Cerebellar cortex (tissue), 1 donor: ENCODE data around the gene SARDH.
"Not testable (repeated sequence)": the region's sequence is repeated elsewhere in the genome, so short reads cannot be mapped to it uniquely, and the experiment has no call there.

Source experiments
- DNase-seq: peaks from one replicate; pipeline ENCODE4 v3.0.0-alpha.2; 2015; ENCODE audit warnings: low spot score

The SARDH gene

GRCh38 chr9:133760713-133761290 is 22.6 kb upstream of the SARDH start:
- DNase-seq = no peak

- DNase-seq = no peak
These were observed 21.8 kb upstream of the SARDH start for GRCh38 chr9:133759946-133760345.

- no peak for DNase-seq
These were observed 21.2 kb upstream of the SARDH start for GRCh38 chr9:133759146-133759900.

- DNase-seq = no peak
These were observed 20.1 kb upstream of the SARDH start for GRCh38 chr9:133758228-133758627.

GRCh38 chr9:133754688-133755227 is 16.6 kb upstream of the SARDH start:
- no peak for DNase-seq

- no peak for DNase-seq
These were observed 16.0 kb upstream of the SARDH start for GRCh38 chr9:133754187-133754586.

GRCh38 chr9:133752739-133753446 is 14.7 kb upstream of the SARDH start:
- no peak for DNase-seq

- no peak for DNase-seq
These were observed 13.0 kb upstream of the SARDH start for GRCh38 chr9:133750982-133751649.

- DNase-seq = no peak
These were observed 9.2 kb upstream of the SARDH start for GRCh38 chr9:133747309-133747708.

GRCh38 chr9:133744528-133744927 is 6.4 kb upstream of the SARDH start:
- not testable (repeated sequence) for DNase-seq

- peak; percentile 85 for DNase-seq
These were observed 4.8 kb upstream of the SARDH start for GRCh38 chr9:133742849-133743444.

GRCh38 chr9:133742251-133742650 is 4.1 kb upstream of the SARDH start:
- no peak for DNase-seq

GRCh38 chr9:133741716-133742115 is 3.6 kb upstream of the SARDH start:
- no peak for DNase-seq

- DNase-seq = peak; percentile 59
These were observed 2.8 kb upstream of the SARDH start for GRCh38 chr9:133740911-133741310.

- no peak for DNase-seq
These were observed 1.5 kb upstream of the SARDH start for GRCh38 chr9:133739408-133740280.

- no peak for DNase-seq
These were observed 581 bp upstream of the SARDH start for GRCh38 chr9:133738640-133739225.

- DNase-seq = no peak
These were observed 930 bp downstream of the SARDH start for GRCh38 chr9:133737071-133737773.

- DNase-seq = no peak
These were observed 2.2 kb downstream of the SARDH start for GRCh38 chr9:133735931-133736330.

- no peak for DNase-seq
These were observed 2.8 kb downstream of the SARDH start for GRCh38 chr9:133735415-133735775.
